GM06990 (cell line): ENCODE measurements around the gene NTN1.

Source experiments
- DNase-seq: peaks from one replicate; pipeline ENCODE4 v3.0.0-alpha.2; 2011; ENCODE audit not compliant: insufficient read length; ENCODE audit errors: extremely low read depth
- H3K27me3 ChIP-seq: replicated peaks from 2 replicates; pipeline ENCODE4 v1.6.0; 2011; ENCODE audit warnings: low read length; ENCODE audit not compliant: control insufficient read depth, insufficient read depth
- H3K36me3 ChIP-seq: 2 replicates; pipeline ENCODE4 v1.5.1; 2011; ENCODE audit warnings: low read length; ENCODE audit not compliant: control insufficient read depth, insufficient read depth
- H3K4me3 ChIP-seq: replicated peaks from 2 replicates; pipeline ENCODE4 v1.5.1; 2011; ENCODE audit warnings: low read depth, mild to moderate bottlenecking, control low read depth, low read length
- TF ChIP-seq, protein P1 (sequence below): IDR thresholded peaks from 2 replicates; pipeline ENCODE4 v1.5.1; 2011; ENCODE audit warnings: low read length, control low read depth, mild to moderate bottlenecking, inconsistent platforms; ENCODE audit not compliant: insufficient read depth, poor library complexity, severe bottlenecking

NTN1 gene

DNA sequence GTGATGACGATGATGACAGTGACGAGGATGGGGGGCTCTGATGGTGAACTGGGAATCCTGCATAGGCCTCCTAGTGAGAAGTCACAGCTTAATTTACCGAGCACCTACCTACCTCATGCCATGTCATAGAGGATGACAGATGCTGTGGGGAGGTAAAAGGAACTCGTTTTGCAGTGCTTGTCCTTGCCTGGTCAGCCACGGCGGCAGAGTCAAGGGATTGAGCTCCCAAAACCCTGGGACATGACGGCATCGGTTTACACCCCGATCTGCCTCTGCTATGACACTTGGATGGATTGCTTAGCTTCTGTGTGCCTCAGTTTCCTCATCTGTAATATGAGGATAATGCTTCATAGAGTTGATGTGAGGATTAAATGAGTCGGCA, 103.2 kb downstream of the NTN1 start:
- Histone ChIP-seq H3K4me3 (no peak overlapping the region), H3K36me3 (no peaks in the 10 kb centered on the region), H3K27me3 (no peaks in the 10 kb centered on the region; the same call in 1 of the 2 replicates)
- DNase-seq: no peak
- TF ChIP-seq, protein P1, sequence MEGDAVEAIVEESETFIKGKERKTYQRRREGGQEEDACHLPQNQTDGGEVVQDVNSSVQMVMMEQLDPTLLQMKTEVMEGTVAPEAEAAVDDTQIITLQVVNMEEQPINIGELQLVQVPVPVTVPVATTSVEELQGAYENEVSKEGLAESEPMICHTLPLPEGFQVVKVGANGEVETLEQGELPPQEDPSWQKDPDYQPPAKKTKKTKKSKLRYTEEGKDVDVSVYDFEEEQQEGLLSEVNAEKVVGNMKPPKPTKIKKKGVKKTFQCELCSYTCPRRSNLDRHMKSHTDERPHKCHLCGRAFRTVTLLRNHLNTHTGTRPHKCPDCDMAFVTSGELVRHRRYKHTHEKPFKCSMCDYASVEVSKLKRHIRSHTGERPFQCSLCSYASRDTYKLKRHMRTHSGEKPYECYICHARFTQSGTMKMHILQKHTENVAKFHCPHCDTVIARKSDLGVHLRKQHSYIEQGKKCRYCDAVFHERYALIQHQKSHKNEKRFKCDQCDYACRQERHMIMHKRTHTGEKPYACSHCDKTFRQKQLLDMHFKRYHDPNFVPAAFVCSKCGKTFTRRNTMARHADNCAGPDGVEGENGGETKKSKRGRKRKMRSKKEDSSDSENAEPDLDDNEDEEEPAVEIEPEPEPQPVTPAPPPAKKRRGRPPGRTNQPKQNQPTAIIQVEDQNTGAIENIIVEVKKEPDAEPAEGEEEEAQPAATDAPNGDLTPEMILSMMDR: no peak

- TF ChIP-seq, protein P1: no peak
- no peaks in the 10 kb centered on the region for H3K36me3 ChIP-seq
- H3K27me3 ChIP-seq: no peaks in the 10 kb centered on the region; the same call in 1 of the 2 replicates
- H3K4me3 ChIP-seq: no peak overlapping the region
- DNase-seq: no peak
Observed at GRCh38 chr17:9125722-9126121, 104.4 kb downstream of the NTN1 start.

GRCh38 chr17:9127340-9127739, 106.0 kb downstream of the NTN1 start:
- TF ChIP-seq, protein P1: no peak
- Histone ChIP-seq H3K4me3 (no peak overlapping the region), H3K27me3 (no peaks in the 10 kb centered on the region; the same call in 1 of the 2 replicates), H3K36me3 (no peaks in the 10 kb centered on the region)
- DNase-seq: no peak

DNA sequence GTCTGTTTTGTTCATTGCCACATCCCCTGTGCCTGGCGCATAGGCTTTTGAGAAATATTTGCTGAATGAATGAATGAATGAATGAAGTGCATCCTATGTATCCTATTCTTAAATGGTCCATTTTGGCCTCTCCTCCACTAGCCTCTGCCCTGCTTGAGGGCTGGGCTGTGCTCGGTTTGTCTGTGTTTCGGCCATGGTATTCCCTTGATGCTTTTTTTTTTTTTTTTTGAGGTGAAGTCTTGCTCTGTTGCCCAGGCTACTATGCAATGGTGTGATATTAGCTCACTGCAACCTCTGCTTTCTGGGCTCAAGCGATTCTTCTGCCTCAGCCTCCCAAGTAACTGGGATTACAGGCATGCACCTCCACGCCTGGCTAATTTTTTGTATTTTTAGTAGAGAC, 110.1 kb downstream of the NTN1 start:
- no peak overlapping the region for H3K4me3 ChIP-seq
- DNase-seq: no peak
- TF ChIP-seq, protein P1: no peak
- H3K36me3 ChIP-seq: no peaks in the 10 kb centered on the region
- peaks cover 2% of the 10 kb centered on the region; the same call in 1 of the 2 replicates for H3K27me3 ChIP-seq

DNA sequence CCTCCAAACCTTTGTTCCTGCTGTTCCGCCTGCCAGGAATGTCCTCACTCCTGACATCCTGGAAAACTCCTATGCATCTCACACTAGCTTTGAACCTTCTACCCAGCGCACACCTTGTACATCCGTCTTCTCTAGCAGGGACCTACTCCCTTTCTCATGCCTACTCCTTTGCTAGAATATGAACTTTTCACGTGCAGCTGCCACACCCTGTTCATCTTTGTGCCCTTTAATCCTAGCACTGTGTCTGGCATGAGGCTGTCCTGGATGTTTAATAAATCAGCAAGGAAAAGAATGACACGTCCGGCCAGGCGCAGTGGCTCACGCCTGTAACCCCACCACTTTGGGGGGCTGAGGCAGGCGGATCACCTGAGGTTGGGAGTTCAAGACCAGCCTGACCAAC, 111.0 kb downstream of the NTN1 start:
- no peak overlapping the region for H3K4me3 ChIP-seq
- TF ChIP-seq, protein P1: no peak
- peaks cover 2% of the 10 kb centered on the region; the same call in 1 of the 2 replicates for H3K27me3 ChIP-seq
- no peak for DNase-seq
- H3K36me3 ChIP-seq: no peaks in the 10 kb centered on the region
